HCT116 (cell line): ENCODE results near the gene UGT2A2. TPM values are rescaled to one million over a fixed set of nuclear protein-coding genes. Genes with fewer than 3 reads are reported as not detected.

ENCODE experiments used
- ATAC-seq: fragments of 200-7000 bp; cut with Tn5 transposase; 2 replicates; pipeline ENCODE4 v1.9.1; 2020; ENCODE audit warnings: mild to moderate bottlenecking, moderate library complexity
- BruUV-seq: library from RNA; stranded (reverse); fragments of 400-500 nt; replicated peaks from 2 replicates; lab custom pipeline; 2021; lab: Mats Ljungman, UMichigan
- CTCF ChIA-PET: fragments of 300-600 bp; sonication (Branson Sonifier 250); formaldehyde crosslinking; loops from one replicate; lab custom pipeline; 2021; ENCODE audit warnings: antibody characterized with exemption; lab: Charles Lee
- POLR2A ChIA-PET: fragments of 300-600, 350-600 bp; sonication (Branson Sonifier 250); formaldehyde crosslinking; loops from one replicate; lab custom pipeline; 2021; ENCODE audit warnings: antibody characterized with exemption; lab: Charles Lee
- RAD21 ChIA-PET, 2 experiments: fragments of 300-600 bp; sonication (Branson Sonifier 250); formaldehyde crosslinking; loops; one replicate each; lab custom pipeline; 2023; ENCODE audit warnings: low total read pairs in 2 of 2; ENCODE audit not compliant: uncharacterized antibody in 2 of 2, unreplicated experiment in 2 of 2, low non-redundant PET in 1 of 2; lab: Charles Lee
- DNase-seq: peaks from one replicate; pipeline ENCODE4 v3.0.0-alpha.2; 2010; ENCODE audit warnings: low read depth, low spot score
- H2AFZ ChIP-seq: fragments of 200-600 bp; shearing (Covaris generic), sonication (generic); 2 replicates; pipeline ENCODE4 v1.6.1; 2017; ENCODE audit warnings: low read depth, mixed run types, mixed read lengths, antibody characterized with exemption, low read length; ENCODE audit not compliant: poor library complexity, severe bottlenecking
- H3K27ac ChIP-seq: 2 replicates; pipeline ENCODE4 v1.5.1; 2012; ENCODE audit warnings: low read depth, low read length
- H3K27me3 ChIP-seq: fragments of 200-600 bp; sonication (generic); 2 replicates; pipeline ENCODE4 v1.6.1; 2016; ENCODE audit warnings: mixed run types, low read length, mixed read lengths; ENCODE audit not compliant: insufficient read depth
- H3K36me3 ChIP-seq, 2 experiments: fragments of 200-500 bp in 1 of 2; fragments of 200-600 bp in 1 of 2; sonication (Bioruptor generic) in 1 of 2; sonication (generic) in 1 of 2; 2 replicates each; pipeline versions ENCODE4 v1.5.1 to v1.6.1; 2014 to 2016; ENCODE audit warnings: low read length in 2 of 2, inconsistent platforms in 1 of 2, mixed read lengths in 1 of 2, mixed run types in 1 of 2; ENCODE audit not compliant: insufficient read depth in 2 of 2, control insufficient read depth in 1 of 2
- H3K4me1 ChIP-seq, 2 experiments: fragments of 200-600 bp in 1 of 2; sonication (generic) in 1 of 2; 2 replicates each; pipeline versions ENCODE4 v1.5.1 to v1.6.1; 2012 to 2017; ENCODE audit warnings: low read length in 2 of 2, inconsistent platforms in 1 of 2, mild to moderate bottlenecking in 1 of 2, mixed read lengths in 1 of 2, mixed run types in 1 of 2, moderate library complexity in 1 of 2; ENCODE audit not compliant: insufficient read depth in 2 of 2, control insufficient read depth in 1 of 2
- H3K4me2 ChIP-seq: fragments of 200-600 bp; sonication (generic); 2 replicates; pipeline ENCODE4 v1.6.1; 2017; ENCODE audit warnings: mixed run types, low read length, mixed read lengths
- H3K4me3 ChIP-seq, 2 experiments: fragments of 200-600 bp in 1 of 2; sonication (generic) in 1 of 2; replicated peaks in 1 of 2; 2 replicates each; pipeline ENCODE4 v1.5.1; 2011 to 2016; ENCODE audit warnings: low read length in 2 of 2, control low read depth in 1 of 2, low read depth in 1 of 2, mild to moderate bottlenecking in 1 of 2, mixed read lengths in 1 of 2, mixed run types in 1 of 2
- H3K79me2 ChIP-seq: fragments of 200-600 bp; sonication (generic); 2 replicates; pipeline ENCODE4 v1.6.1; 2017; ENCODE audit warnings: mild to moderate bottlenecking, mixed run types, low read length, moderate library complexity, mixed read lengths; ENCODE audit not compliant: insufficient read depth
- H3K9ac ChIP-seq: fragments of 200-600 bp; sonication (generic); 2 replicates; pipeline ENCODE4 v1.6.1; 2016; ENCODE audit warnings: low read length, mixed read lengths
- H3K9me2 ChIP-seq: fragments of 200-600 bp; sonication (generic), shearing (Covaris generic); 2 replicates; pipeline ENCODE4 v1.6.1; 2017; ENCODE audit warnings: mixed run types, mild to moderate bottlenecking, moderate library complexity; ENCODE audit not compliant: insufficient read depth
- H3K9me3 ChIP-seq, 2 experiments: fragments of 200-500 bp in 1 of 2; fragments of 200-600 bp in 1 of 2; sonication (Bioruptor generic) in 1 of 2; sonication (generic) in 1 of 2; 2 replicates each; pipeline ENCODE4 v1.6.1; 2014 to 2017; ENCODE audit warnings: low read length in 2 of 2, mixed read lengths in 2 of 2, inconsistent platforms in 1 of 2, low read depth in 1 of 2, mild to moderate bottlenecking in 1 of 2, mixed run types in 1 of 2, moderate library complexity in 1 of 2; ENCODE audit not compliant: control insufficient read depth in 1 of 2, insufficient read depth in 1 of 2
- H4K20me1 ChIP-seq: fragments of 200-600 bp; sonication (generic), shearing (Covaris generic); 2 replicates; pipeline ENCODE4 v1.6.1; 2017; ENCODE audit warnings: mixed run types, mild to moderate bottlenecking, moderate library complexity; ENCODE audit not compliant: insufficient read depth
- ELF1 ChIP-seq: IDR thresholded peaks from 2 replicates; pipeline ENCODE4 v1.6.1; 2012; ENCODE audit warnings: low read depth, borderline replicate concordance
- EZH2phosphoT487 ChIP-seq: fragments of 200-600 bp; IDR thresholded peaks from 2 replicates; pipeline ENCODE4 v1.6.1; 2018; ENCODE audit warnings: antibody characterized with exemption, borderline replicate concordance
- JUND ChIP-seq: IDR thresholded peaks from 2 replicates; pipeline ENCODE4 v1.6.1; 2012
- POLR2A ChIP-seq: IDR thresholded peaks from 2 replicates; pipeline ENCODE4 v1.7.0; 2011; ENCODE audit warnings: borderline replicate concordance; ENCODE audit not compliant: insufficient read depth, insufficient read length; ENCODE audit errors: extremely low read depth
- SP1 ChIP-seq: IDR thresholded peaks from 2 replicates; pipeline ENCODE4 v1.6.1; 2012; ENCODE audit warnings: low read depth
- SRF ChIP-seq: IDR thresholded peaks from 2 replicates; pipeline ENCODE4 v1.6.1; 2012; ENCODE audit warnings: low read depth
- YY1 ChIP-seq: IDR thresholded peaks from 2 replicates; pipeline ENCODE4 v1.6.1; 2011; ENCODE audit warnings: low read length, low read depth, moderate library complexity, mild to moderate bottlenecking; ENCODE audit not compliant: insufficient replicate concordance; ENCODE audit errors: extremely low read depth
- ZNF274 ChIP-seq: fragments of 200-500 bp; sonication (Bioruptor generic); IDR thresholded peaks from 2 replicates; pipeline ENCODE4 v1.6.1; 2014; ENCODE audit warnings: mild to moderate bottlenecking, low read depth, low read length, inconsistent platforms
- intact Hi-C: fragments of 100-400 bp; cut with micrococcal nuclease; formaldehyde crosslinking; loops from 2 replicates; pipeline ENCODE4 v1.10.0; 2022
- total RNA-seq: library from RNA; stranded (reverse); gene quantifications from one replicate; pipeline ENCODE4 v1.2.1, GENCODE V29; 2021; ENCODE audit not compliant: unreplicated experiment
- TF ChIP-seq, protein P1 (sequence below): IDR thresholded peaks from 2 replicates; pipeline ENCODE4 v1.6.1; 2011; ENCODE audit warnings: mild to moderate bottlenecking, low read length, moderate library complexity; ENCODE audit not compliant: insufficient replicate concordance; ENCODE audit errors: extremely low read depth

UGT2A2 gene
- total RNA-seq, 1 experiment from 2014 or later, result not detected

DNA sequence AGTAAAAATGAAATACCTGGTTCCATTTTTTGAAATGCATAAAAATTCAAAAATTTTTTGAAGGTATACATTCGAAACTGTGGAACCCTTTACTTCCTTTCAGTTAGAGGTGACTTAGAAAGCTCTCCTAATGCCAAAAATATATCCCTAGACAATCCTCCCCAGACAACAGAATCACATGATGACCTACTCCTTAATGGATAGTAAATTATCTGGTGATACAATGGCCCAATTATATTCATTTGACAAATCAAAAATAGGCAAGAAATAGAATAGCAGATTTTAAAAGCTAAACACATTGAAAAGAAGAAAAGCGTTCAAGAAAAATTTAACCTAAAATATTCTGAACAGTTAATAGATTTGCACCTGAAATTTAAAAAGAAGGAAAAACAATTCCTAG is 3.5 kb upstream of the UGT2A2 start:
- Histone ChIP-seq H3K79me2 (no peaks in the 10 kb centered on the region), H3K9me2 (no peaks in the 10 kb centered on the region), H3K27me3 (no peaks in the 10 kb centered on the region), H3K4me1 (no peaks in the 10 kb centered on the region)
- no peak for TF ChIP-seq SRF
- TF ChIP-seq SP1, result no peak
- no peak for TF ChIP-seq ZNF274
- TF ChIP-seq, all 23 proteins: peak for 0
- H3K36me3 ChIP-seq, result no peaks in the 10 kb centered on the region
- intact Hi-C loops, result no loop called here
- no peak overlapping the region for H3K9ac ChIP-seq
- ATAC-seq (no peak), DNase-seq (no peak)
- H4K20me1 ChIP-seq, result no peaks in the 10 kb centered on the region
- ChIA-PET CTCF (no interaction called here), POLR2A (no interaction called here), RAD21 (no interaction called here)
- no peak overlapping the region for H3K4me3 ChIP-seq
- no TSS peak for BruUV-seq
- no peak overlapping the region for H2AFZ ChIP-seq
- H3K9me3 ChIP-seq, result no peaks in the 10 kb centered on the region
- no peak overlapping the region for H3K27ac ChIP-seq
- H3K4me2 ChIP-seq, result no peak overlapping the region

DNA sequence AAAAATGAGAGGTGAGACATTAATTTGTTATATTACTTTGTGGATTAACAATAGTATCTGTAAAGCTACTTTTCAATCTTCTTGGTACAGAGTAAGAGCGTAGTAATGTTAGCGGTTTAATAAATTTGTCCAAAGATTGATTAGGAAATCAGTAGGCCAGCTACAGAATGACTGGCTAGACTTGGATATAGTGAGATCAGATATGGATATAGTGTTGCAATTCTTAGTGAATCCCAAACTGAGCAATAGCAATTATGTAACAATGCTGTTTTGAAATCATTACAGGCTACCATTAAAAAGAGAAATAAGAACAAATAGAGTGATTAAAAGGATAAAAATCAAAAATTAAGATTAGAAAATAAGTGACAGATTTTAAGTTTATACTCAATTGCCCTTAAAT is 847 bp upstream of the UGT2A2 start:
- ChIA-PET CTCF (no interaction called here), POLR2A (no interaction called here)
- TF ChIP-seq EZH2phosphoT487 (no peak), POLR2A (no peak), JUND (no peak), SP1 (no peak), ELF1 (no peak), YY1 (no peak)
- TF ChIP-seq, protein P1, sequence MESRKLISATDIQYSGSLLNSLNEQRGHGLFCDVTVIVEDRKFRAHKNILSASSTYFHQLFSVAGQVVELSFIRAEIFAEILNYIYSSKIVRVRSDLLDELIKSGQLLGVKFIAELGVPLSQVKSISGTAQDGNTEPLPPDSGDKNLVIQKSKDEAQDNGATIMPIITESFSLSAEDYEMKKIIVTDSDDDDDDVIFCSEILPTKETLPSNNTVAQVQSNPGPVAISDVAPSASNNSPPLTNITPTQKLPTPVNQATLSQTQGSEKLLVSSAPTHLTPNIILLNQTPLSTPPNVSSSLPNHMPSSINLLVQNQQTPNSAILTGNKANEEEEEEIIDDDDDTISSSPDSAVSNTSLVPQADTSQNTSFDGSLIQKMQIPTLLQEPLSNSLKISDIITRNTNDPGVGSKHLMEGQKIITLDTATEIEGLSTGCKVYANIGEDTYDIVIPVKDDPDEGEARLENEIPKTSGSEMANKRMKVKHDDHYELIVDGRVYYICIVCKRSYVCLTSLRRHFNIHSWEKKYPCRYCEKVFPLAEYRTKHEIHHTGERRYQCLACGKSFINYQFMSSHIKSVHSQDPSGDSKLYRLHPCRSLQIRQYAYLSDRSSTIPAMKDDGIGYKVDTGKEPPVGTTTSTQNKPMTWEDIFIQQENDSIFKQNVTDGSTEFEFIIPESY, result no peak

More for the DNA sequence above, 847 bp upstream of the UGT2A2 start:
- Histone ChIP-seq H3K4me1 (no peaks in the 10 kb centered on the region), H3K9ac (no peak overlapping the region), H3K9me3 (no peaks in the 10 kb centered on the region), H3K79me2 (no peaks in the 10 kb centered on the region), H3K36me3 (no peaks in the 10 kb centered on the region), H3K4me2 (no peak overlapping the region), H3K27ac (no peak overlapping the region), H2AFZ (no peak overlapping the region), H4K20me1 (no peaks in the 10 kb centered on the region), H3K27me3 (no peaks in the 10 kb centered on the region), H3K9me2 (no peaks in the 10 kb centered on the region), H3K4me3 (no peak overlapping the region)
- intact Hi-C loops, result no loop called here
- ATAC-seq (no peak), DNase-seq (no peak)
- RAD21 ChIA-PET, result no interaction called here
- no TSS peak for BruUV-seq
